Retinal pigment epithelial cell (primary cell): ENCODE data around the gene OR1M1.

ENCODE experiments used
- DNase-seq: peaks from one replicate; pipeline ENCODE4 v3.0.0-alpha.2; 2010; ENCODE audit warnings: low read depth
- H3K4me3 ChIP-seq: 2 replicates; pipeline ENCODE4 v1.5.1; 2011; ENCODE audit warnings: mild to moderate bottlenecking, low read length, control low read depth, moderate library complexity
- CTCF ChIP-seq: conservative IDR thresholded peaks from 2 replicates; pipeline ENCODE4 v1.5.1; 2011; ENCODE audit warnings: low read depth, low read length, control low read depth, inconsistent platforms

Gene OR1M1

GRCh38 chr19:9076901-9077300 lies 10.0 kb upstream of the OR1M1 start:
- no peak for TF ChIP-seq CTCF
- DNase-seq, result no peak
- H3K4me3 ChIP-seq, result no peak overlapping the region

- TF ChIP-seq CTCF, result no peak
- no peak for DNase-seq
- H3K4me3 ChIP-seq, result no peak overlapping the region
Observed at GRCh38 chr19:9078651-9079050, 8.2 kb upstream of the OR1M1 start.

- no peak for DNase-seq
- no peak for TF ChIP-seq CTCF
- H3K4me3 ChIP-seq, result no peak within 1 kb of the TSS
Observed at GRCh38 chr19:9107375-9107774, 20.5 kb downstream of the OR1M1 start, which contains the start of gene OR7G2. Gene OR7G2, minus strand, starts transcription at chr19:9107475. Its CDS starts 4,232 bp downstream, at chr19:9103243.

- H3K4me3 ChIP-seq, result no peak overlapping the region
- no peak for TF ChIP-seq CTCF
- DNase-seq, result no peak
Observed at GRCh38 chr19:9109959-9110358, 23.1 kb downstream of the OR1M1 start.

GRCh38 chr19:9115307-9115813 lies 28.5 kb downstream of the OR1M1 start, which contains the start of gene OR7G1:
Gene OR7G1, minus strand, starts transcription at chr19:9115763. Its CDS starts 0 bp downstream, at chr19:9115763.
- TF ChIP-seq CTCF, result no peak
- no peak for DNase-seq
- H3K4me3 ChIP-seq, result no peak within 1 kb of the TSS

GRCh38 chr19:9116547-9116946 lies 29.7 kb downstream of the OR1M1 start:
- no peak overlapping the region for H3K4me3 ChIP-seq
- DNase-seq, result no peak
- TF ChIP-seq CTCF, result no peak

- no peak for TF ChIP-seq CTCF
- DNase-seq, result no peak
- no peak within 1 kb of the TSS for H3K4me3 ChIP-seq
Observed at GRCh38 chr19:9126900-9127405, 40.1 kb downstream of the OR1M1 start, which contains the start of gene OR7G3. Gene OR7G3, minus strand, starts transcription at chr19:9126950. Its CDS starts 0 bp downstream, at chr19:9126950.
